M059J (cell line): ENCODE measurements around the gene WDR18. TPM values are rescaled to one million over a fixed set of nuclear protein-coding genes. Genes with fewer than 3 reads are reported as not detected.

ENCODE experiments used
- DNase-seq: peaks from one replicate; pipeline ENCODE4 v3.0.0-alpha.2; 2012; ENCODE audit warnings: low read depth
- total RNA-seq: library from RNA; depleted of rRNA; stranded (reverse); fragments of >200 nt; shearing (Covaris generic); gene quantifications from 2 replicates; pipeline ENCODE4 v1.2.3, GENCODE V29; 2014

WDR18 gene
- total RNA-seq, 1 experiment from 2014 or later = 70.4 TPM

- no peak for DNase-seq
Measured at GRCh38 chr19:991174-991931, 7.2 kb downstream of the WDR18 start.

DNA sequence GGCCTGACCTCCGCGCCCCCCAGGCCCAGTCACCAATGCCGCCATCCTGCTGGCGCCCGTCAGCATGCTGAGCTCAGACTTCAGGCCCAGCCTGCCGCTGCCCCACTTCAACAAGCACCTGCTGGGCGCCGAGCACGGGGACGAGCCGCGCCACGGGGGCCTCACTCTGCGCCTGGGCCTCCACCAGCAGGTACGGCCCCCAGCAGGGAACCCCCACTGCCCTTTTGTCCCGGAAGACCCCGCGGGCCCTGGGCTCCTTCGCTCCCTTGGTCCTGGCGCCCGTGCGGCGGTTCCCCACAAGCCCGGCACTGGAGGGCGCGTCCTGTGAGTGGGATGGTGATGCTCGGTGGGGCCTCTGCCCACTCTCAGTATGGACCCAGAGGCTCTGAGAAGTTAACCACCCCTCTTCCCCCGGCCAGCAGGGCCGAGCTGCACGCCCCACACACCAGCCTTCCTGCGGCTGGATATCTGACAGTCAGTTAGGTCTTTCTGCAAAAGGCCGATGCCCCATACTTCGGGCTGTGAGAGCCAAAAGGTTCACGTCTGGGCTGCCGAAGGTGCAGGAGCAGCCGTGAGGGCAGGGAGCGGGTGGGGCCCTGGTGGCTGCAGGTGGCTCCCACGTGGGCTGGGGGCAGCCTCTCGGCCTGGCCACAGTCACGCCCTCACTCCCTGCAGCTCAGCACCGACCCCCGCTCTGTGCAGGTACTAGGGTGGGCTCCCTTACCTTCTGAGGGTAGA lies 8.0 kb downstream of the WDR18 start:
- DNase-seq = no peak

DNA sequence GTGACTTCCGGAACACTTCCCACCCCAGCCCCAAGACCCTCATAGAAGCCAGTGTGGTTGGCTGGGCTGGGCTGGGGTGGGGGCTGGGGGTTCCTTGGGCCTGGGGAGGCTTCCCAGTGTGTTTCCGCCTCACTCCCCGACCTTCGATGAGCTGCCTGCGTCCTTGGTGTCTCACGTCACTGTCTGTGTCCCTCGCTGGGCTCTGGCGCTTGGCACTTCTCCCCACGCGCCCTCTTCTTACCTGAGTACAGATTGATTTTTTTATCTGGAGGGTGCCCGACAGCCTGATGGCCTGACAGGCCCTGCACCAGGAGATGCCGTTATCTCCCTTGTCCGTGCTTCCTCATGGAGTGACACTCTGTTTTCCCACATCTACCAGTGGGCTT lies 8.5 kb downstream of the WDR18 start:
- no peak for DNase-seq

DNA sequence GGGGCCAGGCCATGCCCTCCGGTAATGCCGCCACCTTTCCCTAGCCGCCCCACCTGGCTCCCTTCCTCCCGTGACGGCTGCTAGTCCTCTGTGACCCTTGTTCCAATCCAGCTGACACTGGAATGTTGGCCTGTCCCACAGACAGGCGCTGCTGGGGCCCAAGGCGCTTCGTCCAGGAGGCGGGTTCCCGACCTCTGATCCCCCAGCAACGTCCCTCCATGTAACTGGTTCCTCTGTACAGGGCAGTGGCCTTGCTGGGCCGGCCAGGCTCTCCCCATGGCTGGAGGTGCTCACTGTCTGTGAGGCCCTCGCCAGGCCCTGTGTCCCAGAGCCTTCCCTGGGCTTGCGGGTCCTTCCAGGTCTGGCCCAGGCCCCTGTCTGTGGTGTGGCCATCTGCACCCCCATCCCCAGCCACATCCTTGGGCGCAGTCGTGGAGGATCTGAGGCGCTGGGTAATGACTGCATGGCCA lies 9.3 kb downstream of the WDR18 start:
- DNase-seq = no peak

DNA sequence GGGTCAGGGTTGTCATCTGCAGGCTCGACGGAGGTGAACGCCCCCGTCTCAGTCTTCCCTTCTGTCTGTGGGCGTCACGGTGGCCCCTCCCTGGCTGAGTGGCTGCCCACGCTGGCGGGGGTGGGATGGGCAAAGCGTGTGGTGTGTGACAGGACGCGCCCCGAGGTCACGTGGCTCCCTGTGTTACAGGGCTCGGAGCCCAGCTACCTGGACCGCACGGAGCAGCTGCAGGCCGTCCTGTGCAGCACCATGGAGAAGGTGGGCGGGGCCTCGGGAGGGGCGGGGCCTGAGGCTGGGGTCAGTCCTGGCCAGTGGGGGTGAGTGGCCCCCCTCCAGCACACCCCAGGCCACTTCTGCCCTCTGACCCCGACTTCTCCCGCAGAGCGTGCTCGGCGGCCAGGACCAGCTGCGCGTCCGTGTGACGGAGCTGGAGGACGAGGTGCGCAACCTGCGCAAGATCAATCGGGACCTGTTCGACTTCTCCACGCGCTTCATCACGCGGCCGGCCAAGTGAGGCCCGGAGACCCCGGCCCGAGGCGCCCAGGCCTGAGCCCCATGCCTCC lies 9.8 kb downstream of the WDR18 start:
- no peak for DNase-seq

DNA sequence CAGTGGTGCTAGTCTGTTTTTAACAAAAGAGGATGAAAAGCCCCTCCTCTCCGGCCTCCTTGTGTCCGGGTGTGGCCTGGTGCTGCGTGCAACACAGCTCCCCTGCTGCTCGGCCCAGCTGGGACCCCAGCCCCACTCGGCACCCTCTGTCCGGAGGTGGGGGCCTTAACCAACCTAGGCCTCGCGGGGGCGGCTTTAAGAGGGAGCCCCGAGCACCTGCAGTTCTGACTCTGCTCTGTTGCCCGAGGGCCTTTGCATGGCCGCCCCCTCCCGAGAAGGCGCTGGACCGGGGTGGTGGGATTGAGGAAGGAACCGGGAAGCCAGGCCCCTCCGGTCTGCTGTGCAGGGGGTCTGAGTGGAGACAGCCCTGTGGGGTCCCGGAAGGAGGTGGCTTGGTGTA lies 10.4 kb downstream of the WDR18 start:
- no peak for DNase-seq

DNA sequence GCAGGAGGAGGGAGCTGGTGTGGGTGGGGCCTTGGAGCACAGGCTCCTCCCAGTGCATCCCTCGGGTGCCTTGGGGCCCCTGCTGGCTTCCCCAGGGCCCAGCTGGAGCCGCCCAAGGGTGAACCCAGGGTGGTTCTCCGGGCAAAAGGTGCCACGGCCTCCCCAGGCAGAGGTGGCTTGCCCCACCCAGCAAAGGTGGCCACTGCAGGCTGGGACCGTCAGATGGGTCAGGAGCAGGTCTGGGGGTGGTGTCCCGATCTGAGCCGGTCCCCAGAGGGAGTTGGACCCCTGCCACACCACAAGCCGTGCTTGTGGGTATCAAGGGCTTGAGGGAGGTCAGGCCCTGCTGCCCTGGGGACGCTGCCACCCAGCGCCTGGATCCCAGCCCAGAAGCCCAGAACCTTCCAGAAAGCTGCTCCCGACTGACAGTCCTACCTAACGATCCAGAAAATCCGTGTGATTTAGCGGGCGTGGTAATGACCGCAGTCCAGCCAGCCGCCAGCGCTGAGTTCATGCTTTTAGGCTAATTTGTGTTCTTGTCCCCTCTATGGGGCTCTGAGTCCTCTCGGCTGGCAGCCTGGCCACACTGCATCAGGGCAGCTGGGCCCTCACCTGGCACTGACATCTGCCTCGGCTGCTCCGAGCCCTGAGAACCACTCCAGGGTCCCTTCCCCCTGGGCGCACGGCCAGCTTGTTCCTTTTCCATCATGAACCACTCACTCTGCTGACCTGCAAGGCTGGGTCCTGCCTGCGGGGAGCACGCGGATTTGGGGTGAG lies 11.1 kb downstream of the WDR18 start:
- peak; percentile 94 for DNase-seq

GRCh38 chr19:996051-996838 lies 12.1 kb downstream of the WDR18 start:
- DNase-seq = peak; percentile 72

DNA sequence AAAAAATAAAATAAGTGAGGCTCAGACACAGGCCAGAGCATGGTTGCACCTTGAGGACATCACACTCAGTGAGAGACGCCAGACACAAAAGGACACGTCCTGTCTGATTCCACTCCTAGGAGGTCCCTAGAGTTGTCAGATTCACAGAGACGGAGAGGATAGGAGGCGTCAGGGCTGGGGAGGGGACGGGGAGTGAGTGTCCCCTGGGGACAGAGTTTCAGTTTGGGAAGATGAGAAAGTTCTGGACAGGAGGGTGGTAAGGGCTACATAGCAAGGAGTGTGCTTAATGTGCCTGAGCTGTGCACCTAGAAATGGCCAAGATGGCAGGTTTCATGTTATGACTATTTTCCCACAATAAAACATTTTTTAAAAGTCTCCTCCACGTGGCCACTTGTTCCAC lies 13.9 kb downstream of the WDR18 start:
- DNase-seq = no peak

DNA sequence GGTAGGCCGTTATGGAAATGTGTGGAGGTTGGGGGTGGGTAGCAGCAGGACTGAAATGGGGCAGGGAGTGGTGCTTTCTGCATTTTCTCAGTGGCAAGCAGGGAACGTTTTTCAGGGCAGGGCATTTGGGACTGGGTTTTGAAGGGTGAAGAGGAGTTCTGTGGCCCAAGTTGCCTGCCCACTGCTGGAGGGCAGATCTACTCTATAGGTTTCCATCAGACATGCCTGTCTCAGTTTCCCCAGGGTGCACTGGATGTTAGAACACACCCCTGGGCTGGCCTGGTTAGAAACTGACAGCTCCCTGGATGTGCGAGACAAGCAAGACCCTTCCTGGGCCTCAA lies 15.2 kb downstream of the WDR18 start:
- no peak for DNase-seq

GRCh38 chr19:1000095-1000494 lies 15.9 kb downstream of the WDR18 start, which contains the start of gene GRIN3B:
TSS of gene GRIN3B (plus strand) at chr19:1000419. CDS start at chr19:1000438, 19 bp downstream.
- DNase-seq = no peak

DNA sequence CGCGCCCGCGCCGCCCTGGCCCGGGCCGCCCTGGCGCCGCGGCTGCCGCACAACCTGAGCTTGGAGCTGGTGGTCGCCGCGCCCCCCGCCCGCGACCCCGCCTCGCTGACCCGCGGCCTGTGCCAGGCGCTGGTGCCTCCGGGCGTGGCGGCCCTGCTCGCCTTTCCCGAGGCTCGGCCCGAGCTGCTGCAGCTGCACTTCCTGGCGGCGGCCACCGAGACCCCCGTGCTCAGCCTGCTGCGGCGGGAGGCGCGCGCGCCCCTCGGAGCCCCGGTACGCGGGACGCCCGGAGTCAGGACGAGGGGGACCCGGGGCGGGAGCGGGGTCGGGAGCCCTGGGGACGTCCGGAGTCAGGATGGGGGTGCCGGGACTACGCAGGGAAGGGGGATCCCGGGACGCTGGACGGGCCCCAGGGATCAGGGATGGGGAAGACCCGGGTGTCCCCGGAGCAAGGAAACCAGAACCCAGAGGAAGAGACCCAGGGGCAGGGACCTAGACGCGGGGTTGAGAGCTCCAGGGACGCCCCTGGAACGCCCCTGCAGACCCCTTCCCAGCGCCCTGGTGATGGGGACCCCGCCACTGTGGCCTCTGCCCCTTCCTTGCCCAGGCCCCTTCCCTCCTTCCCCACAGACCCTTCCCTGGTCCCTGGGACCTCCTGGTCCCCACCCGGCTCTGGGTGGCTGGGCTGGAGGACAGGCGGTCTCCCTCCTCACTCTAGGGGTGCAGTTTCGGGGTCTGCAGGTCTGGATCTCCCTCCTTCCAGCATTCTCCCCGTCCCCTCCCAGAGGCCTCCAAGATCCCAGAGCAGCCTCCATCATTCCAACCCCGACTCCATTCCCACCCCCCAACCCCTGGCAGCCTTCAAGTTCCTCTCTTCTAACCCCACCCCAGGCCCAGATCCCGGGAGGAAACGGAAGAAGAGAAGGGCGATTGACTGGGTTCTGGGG lies 16.7 kb downstream of the WDR18 start:
- DNase-seq = no peak

GRCh38 chr19:1001538-1002166 lies 17.5 kb downstream of the WDR18 start:
- no peak for DNase-seq

DNA sequence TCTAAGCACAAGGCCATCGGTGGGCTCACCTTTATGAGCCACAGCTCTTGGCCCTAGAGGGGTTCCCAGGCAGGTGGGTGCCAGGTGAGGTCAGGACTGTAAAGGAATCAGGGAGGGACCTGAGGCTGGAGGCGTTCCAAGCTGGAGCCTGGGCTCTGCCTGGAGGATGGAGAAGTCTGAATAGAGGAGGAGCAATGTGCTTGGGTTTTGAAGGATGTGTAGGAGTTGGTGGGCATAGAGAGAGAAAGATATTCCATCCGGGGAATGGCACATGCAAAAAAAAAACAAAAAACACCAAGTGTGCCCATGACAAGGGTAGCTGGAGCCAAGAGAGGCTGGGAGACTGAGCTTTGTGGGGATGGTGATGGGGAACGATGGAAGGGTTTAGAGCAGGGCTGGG lies 18.5 kb downstream of the WDR18 start:
- DNase-seq = no peak

DNA sequence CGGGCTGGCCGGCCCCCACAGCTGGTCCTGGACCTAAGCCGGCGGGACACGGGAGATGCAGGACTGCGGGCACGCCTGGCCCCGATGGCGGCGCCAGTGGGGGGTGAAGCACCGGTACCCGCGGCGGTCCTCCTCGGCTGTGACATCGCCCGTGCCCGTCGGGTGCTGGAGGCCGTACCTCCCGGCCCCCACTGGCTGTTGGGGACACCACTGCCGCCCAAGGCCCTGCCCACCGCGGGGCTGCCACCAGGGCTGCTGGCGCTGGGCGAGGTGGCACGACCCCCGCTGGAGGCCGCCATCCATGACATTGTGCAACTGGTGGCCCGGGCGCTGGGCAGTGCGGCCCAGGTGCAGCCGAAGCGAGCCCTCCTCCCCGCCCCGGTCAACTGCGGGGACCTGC lies 19.1 kb downstream of the WDR18 start:
- DNase-seq = no peak

- DNase-seq = no peak
Measured at GRCh38 chr19:1004204-1004802, 20.2 kb downstream of the WDR18 start.

DNA sequence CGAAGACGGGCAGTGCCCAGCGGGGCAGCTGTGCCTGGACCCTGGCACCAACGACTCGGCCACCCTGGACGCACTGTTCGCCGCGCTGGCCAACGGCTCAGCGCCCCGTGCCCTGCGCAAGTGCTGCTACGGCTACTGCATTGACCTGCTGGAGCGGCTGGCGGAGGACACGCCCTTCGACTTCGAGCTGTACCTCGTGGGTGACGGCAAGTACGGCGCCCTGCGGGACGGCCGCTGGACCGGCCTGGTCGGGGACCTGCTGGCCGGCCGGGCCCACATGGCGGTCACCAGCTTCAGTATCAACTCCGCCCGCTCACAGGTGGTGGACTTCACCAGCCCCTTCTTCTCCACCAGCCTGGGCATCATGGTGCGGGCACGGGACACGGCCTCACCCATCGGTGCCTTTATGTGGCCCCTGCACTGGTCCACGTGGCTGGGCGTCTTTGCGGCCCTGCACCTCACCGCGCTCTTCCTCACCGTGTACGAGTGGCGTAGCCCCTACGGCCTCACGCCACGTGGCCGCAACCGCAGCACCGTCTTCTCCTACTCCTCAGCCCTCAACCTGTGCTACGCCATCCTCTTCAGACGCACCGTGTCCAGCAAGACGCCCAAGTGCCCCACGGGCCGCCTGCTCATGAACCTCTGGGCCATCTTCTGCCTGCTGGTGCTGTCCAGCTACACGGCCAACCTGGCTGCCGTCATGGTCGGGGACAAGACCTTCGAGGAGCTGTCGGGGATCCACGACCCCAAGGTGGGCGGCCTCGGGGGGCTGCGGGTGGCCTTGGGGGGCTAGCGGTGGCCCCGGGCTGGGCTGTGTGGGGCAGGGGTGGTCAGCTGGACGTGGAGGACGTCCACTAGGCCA lies 20.9 kb downstream of the WDR18 start:
- no peak for DNase-seq

DNA sequence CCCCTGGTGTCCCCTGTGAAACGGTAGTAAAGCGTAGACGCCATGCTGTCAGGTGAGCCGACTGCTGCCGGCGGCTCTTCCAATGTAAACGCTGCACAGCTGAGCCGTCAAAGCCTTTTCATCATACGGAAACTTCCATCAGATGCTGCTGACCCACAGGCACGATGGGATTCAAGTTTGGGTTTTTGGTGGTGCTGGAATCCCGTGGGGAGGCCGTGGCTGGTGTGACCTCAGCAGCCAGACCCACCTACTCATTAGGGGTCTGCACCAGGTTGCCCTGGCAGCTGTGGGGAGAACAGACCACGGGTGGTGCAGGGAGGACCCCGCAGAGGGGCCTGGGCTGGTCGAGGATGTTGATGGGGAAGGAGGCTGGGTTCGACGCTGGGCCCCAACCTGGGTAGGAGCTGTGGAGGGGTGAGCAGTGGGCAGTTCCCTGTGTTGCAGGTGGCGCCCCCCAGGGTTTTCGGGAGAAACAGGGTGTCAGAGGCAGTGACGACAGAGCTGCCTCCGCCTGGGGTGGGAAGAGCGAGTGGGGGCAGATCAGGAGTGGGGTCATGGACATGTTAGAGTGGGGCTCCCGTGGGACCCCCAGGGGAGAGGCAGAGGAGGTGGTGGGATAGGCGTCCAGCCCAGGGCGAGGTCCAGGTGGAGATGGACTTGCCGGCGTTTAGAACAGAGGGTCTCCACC lies 22.7 kb downstream of the WDR18 start:
- no peak for DNase-seq
